HEK293 (cell line): ENCODE measurements around the gene GSTM4.
A peak's percentile ranks its signal among the peaks of the same experiment; 100 is the strongest.

Experiments
- CTCF ChIA-PET: fragments of 350-600 bp; formaldehyde crosslinking; extraction: SDS; loops from one replicate; lab custom pipeline; 2021; ENCODE audit warnings: antibody characterized with exemption; lab: Yijun Ruan, JAX
- POLR2A ChIA-PET: fragments of 300-600 bp; formaldehyde crosslinking; extraction: SDS; loops from one replicate; lab custom pipeline; 2020; ENCODE audit warnings: antibody characterized with exemption, inconsistent platforms; lab: Yijun Ruan, JAX
- H3K27ac ChIP-seq: fragments of 200-500 bp; sonication (Bioruptor generic); 2 replicates; pipeline ENCODE4 v1.5.1; 2014; ENCODE audit warnings: low read depth, low read length, control low read depth, inconsistent platforms; ENCODE audit errors: extremely low read depth
- H3K36me3 ChIP-seq, 2 experiments: fragments of 200-500 bp in 1 of 2; sonication (Bioruptor generic) in 1 of 2; 1 replicate in 1 of 2; 2 replicates in 1 of 2; pipeline ENCODE4 v1.5.1; 2014 to 2017; ENCODE audit warnings: inconsistent platforms in 2 of 2, low read length in 2 of 2; ENCODE audit not compliant: control insufficient read depth in 2 of 2, insufficient read depth in 1 of 2
- H3K4me1 ChIP-seq: fragments of 200-500 bp; sonication (Bioruptor generic); 2 replicates; pipeline ENCODE4 v1.5.1; 2014; ENCODE audit warnings: mild to moderate bottlenecking, low read length, inconsistent platforms; ENCODE audit not compliant: control insufficient read depth, insufficient read depth
- H3K4me3 ChIP-seq: 2 replicates; pipeline ENCODE4 v1.5.1; 2011; ENCODE audit warnings: low read depth, mild to moderate bottlenecking, control low read depth, low read length, moderate library complexity
- H3K9me3 ChIP-seq: fragments of 200-500 bp; sonication (Bioruptor generic); 2 replicates; pipeline ENCODE4 v1.5.1; 2014; ENCODE audit warnings: low read depth, low read length, inconsistent platforms; ENCODE audit not compliant: control insufficient read depth, insufficient read depth
- BCL11A ChIP-seq: fragments of 450-650 bp; formaldehyde crosslinking; IDR thresholded peaks from 2 replicates; pipeline ENCODE4 v1.5.1; 2016; ENCODE audit warnings: low read depth, missing biosample characterization, missing genetic modification characterization
- EGR2 ChIP-seq: fragments of 450-650 bp; formaldehyde crosslinking; IDR thresholded peaks from 2 replicates; pipeline ENCODE4 v1.5.1; 2016; ENCODE audit warnings: low read depth, missing biosample characterization, missing genetic modification characterization
- KLF16 ChIP-seq: fragments of 450-650 bp; formaldehyde crosslinking; IDR thresholded peaks from 2 replicates; pipeline ENCODE4 v1.5.1; 2017; ENCODE audit warnings: missing biosample characterization, missing genetic modification characterization
- KLF8 ChIP-seq: fragments of 450-650 bp; formaldehyde crosslinking; IDR thresholded peaks from 2 replicates; pipeline ENCODE4 v1.5.1; 2016; ENCODE audit warnings: missing biosample characterization, missing genetic modification characterization
- REPIN1 ChIP-seq: fragments of 450-650 bp; formaldehyde crosslinking; IDR thresholded peaks from 2 replicates; pipeline ENCODE4 v1.5.1; 2017; ENCODE audit warnings: missing biosample characterization, missing genetic modification characterization, low read depth
- ZBTB7A ChIP-seq: fragments of 450-650 bp; formaldehyde crosslinking; IDR thresholded peaks from 2 replicates; pipeline ENCODE4 v1.5.1; 2016; ENCODE audit warnings: low read depth, missing biosample characterization, missing genetic modification characterization
- ZFP69B ChIP-seq: fragments of 450-650 bp; formaldehyde crosslinking; IDR thresholded peaks from 2 replicates; pipeline ENCODE4 v1.5.1; 2016; ENCODE audit warnings: missing biosample characterization, missing genetic modification characterization
- ZNF2 ChIP-seq: fragments of 450-650 bp; formaldehyde crosslinking; IDR thresholded peaks from 2 replicates; pipeline ENCODE4 v1.5.1; 2016; ENCODE audit warnings: missing biosample characterization, missing genetic modification characterization
- ZNF221 ChIP-seq: fragments of 450-650 bp; formaldehyde crosslinking; IDR thresholded peaks from 2 replicates; pipeline ENCODE4 v1.5.1; 2017; ENCODE audit warnings: missing biosample characterization, missing genetic modification characterization, borderline replicate concordance
- ZNF292 ChIP-seq: fragments of 450-650 bp; formaldehyde crosslinking; IDR thresholded peaks from 2 replicates; pipeline ENCODE4 v1.5.1; 2016; ENCODE audit warnings: low read depth, missing biosample characterization, missing genetic modification characterization, borderline replicate concordance
- ZNF302 ChIP-seq: fragments of 450-650 bp; formaldehyde crosslinking; IDR thresholded peaks from 2 replicates; pipeline ENCODE4 v1.5.1; 2016; ENCODE audit warnings: missing biosample characterization, missing genetic modification characterization, low read depth
- ZNF354C ChIP-seq: fragments of 450-650 bp; formaldehyde crosslinking; IDR thresholded peaks from 2 replicates; pipeline ENCODE4 v1.5.1; 2016; ENCODE audit warnings: missing biosample characterization, missing genetic modification characterization, low read depth, borderline replicate concordance
- ZNF391 ChIP-seq: fragments of 450-650 bp; formaldehyde crosslinking; IDR thresholded peaks from 2 replicates; pipeline ENCODE4 v1.5.1; 2016; ENCODE audit warnings: low read depth, missing biosample characterization, missing genetic modification characterization, borderline replicate concordance
- ZNF501 ChIP-seq: fragments of 450-650 bp; formaldehyde crosslinking; IDR thresholded peaks from 2 replicates; pipeline ENCODE4 v1.5.1; 2016; ENCODE audit warnings: missing biosample characterization, missing genetic modification characterization
- ZNF510 ChIP-seq: fragments of 450-650 bp; formaldehyde crosslinking; IDR thresholded peaks from 2 replicates; pipeline ENCODE4 v1.5.1; 2018; ENCODE audit warnings: mild to moderate bottlenecking, missing genetic modification characterization, missing biosample characterization; ENCODE audit not compliant: insufficient replicate concordance
- ZNF596 ChIP-seq: fragments of 450-650 bp; IDR thresholded peaks from 2 replicates; pipeline ENCODE4 v1.5.0; 2018; ENCODE audit warnings: missing biosample characterization, mild to moderate bottlenecking, missing genetic modification characterization, moderate library complexity
- ZNF623 ChIP-seq: fragments of 450-650 bp; formaldehyde crosslinking; IDR thresholded peaks from 2 replicates; pipeline ENCODE4 v1.5.1; 2016; ENCODE audit warnings: missing biosample characterization, missing genetic modification characterization
- ZNF658 ChIP-seq: fragments of 450-650 bp; formaldehyde crosslinking; IDR thresholded peaks from 2 replicates; pipeline ENCODE4; 2016; ENCODE audit warnings: missing biosample characterization, missing genetic modification characterization
- ZNF843 ChIP-seq: fragments of 450-650 bp; formaldehyde crosslinking; IDR thresholded peaks from 2 replicates; pipeline ENCODE4 v1.5.1; 2016; ENCODE audit warnings: missing biosample characterization, missing genetic modification characterization
- ZSCAN30 ChIP-seq: fragments of 450-650 bp; IDR thresholded peaks from 2 replicates; pipeline ENCODE4 v1.5.1; 2018; ENCODE audit warnings: missing biosample characterization, mild to moderate bottlenecking, missing genetic modification characterization, moderate library complexity
- ZXDB ChIP-seq: fragments of 450-650 bp; formaldehyde crosslinking; IDR thresholded peaks from 2 replicates; pipeline ENCODE4 v1.5.1; 2016; ENCODE audit warnings: missing biosample characterization, missing genetic modification characterization
- TF ChIP-seq, protein P1 (sequence below): fragments of 450-650 bp; formaldehyde crosslinking; IDR thresholded peaks from 2 replicates; pipeline ENCODE4; 2016; ENCODE audit warnings: missing biosample characterization, missing genetic modification characterization
- TF ChIP-seq, protein P2 (sequence below): fragments of 450-650 bp; formaldehyde crosslinking; IDR thresholded peaks from 2 replicates; pipeline ENCODE4 v1.5.1; 2017; ENCODE audit warnings: missing biosample characterization, missing genetic modification characterization
- TF ChIP-seq, protein P3 (sequence below): fragments of 450-650 bp; IDR thresholded peaks from 2 replicates; pipeline ENCODE4 v1.5.1; 2018; ENCODE audit warnings: missing biosample characterization, mild to moderate bottlenecking, missing genetic modification characterization
- TF ChIP-seq, protein P4 (sequence below): fragments of 450-650 bp; formaldehyde crosslinking; IDR thresholded peaks from 2 replicates; pipeline ENCODE4 v1.5.1; 2016; ENCODE audit warnings: missing biosample characterization, missing genetic modification characterization
- TF ChIP-seq, protein P5 (sequence below): fragments of 450-650 bp; formaldehyde crosslinking; IDR thresholded peaks from 2 replicates; pipeline ENCODE4 v1.5.1; 2017; ENCODE audit warnings: missing biosample characterization, missing genetic modification characterization

GSTM4 gene

DNA sequence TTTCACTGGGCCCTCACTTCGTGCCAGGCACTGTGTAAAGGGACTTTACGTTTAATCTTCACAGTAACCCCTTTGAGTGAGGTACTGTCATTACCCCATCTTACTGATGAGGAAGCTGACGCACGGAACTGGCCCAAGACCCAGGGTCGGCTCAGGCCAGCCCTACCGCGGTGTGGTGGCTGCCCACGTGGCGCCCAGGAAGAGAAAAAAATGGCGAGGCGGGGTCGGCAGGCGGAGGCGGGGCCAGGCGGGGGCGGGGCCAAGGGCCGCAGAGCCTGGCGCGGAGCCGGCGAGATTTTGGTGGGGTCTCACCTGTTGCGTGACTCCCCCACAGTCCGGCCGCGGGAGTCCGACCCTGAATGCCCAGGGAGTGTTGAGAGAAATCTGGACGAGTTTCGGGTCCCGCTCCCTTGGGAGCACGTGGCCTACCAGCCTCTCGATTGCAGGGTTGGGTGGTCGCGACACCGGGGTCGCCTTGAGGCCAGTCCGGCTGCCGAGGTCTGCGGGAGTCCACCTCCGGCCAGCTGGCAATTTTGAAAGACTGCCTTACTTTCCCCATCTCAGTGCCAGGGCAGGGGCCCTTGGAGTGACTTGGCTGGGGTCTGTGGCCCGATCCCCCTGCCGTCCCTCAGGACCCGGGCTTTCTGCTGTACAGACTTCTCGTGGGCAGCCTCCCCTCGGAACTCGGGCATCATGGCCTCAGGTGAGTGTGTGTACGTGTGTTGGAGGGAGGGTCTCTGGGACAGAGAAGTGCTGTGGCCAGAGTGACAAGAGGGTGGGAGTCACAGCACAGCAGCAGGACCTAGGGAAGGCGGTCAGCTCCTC is 36.1 kb upstream of the GSTM4 start, which contains the start of the genes AMPD2 and GNAT2 (continued):
- TF ChIP-seq ZNF501 (peak; percentile 69; the same call in 1 of the 2 replicates), KLF16 (peak; percentile 67), ZNF2 (tag by site-specific recombination) (no peak), ZNF391 (tag by site-specific recombination) (no peak), REPIN1 (tag by site-specific recombination) (0 out of 2 replicates have a peak, but pooled peaks have one; percentile 10), ZNF658 (tag by site-specific recombination) (no peak), ZNF292 (tag by site-specific recombination) (no peak), ZBTB7A (tag by site-specific recombination) (peak; percentile 75), ZNF843 (tag by site-specific recombination) (no peak), ZNF221 (tag by site-specific recombination) (no peak), ZNF302 (tag by site-specific recombination) (no peak), ZNF354C (tag by site-specific recombination) (no peak), EGR2 (tag by site-specific recombination) (peak; percentile 68; the same call in 1 of the 2 replicates), ZFP69B (tag by site-specific recombination) (0 out of 2 replicates have a peak, but pooled peaks have one; percentile 27)
- TF ChIP-seq, protein P1, sequence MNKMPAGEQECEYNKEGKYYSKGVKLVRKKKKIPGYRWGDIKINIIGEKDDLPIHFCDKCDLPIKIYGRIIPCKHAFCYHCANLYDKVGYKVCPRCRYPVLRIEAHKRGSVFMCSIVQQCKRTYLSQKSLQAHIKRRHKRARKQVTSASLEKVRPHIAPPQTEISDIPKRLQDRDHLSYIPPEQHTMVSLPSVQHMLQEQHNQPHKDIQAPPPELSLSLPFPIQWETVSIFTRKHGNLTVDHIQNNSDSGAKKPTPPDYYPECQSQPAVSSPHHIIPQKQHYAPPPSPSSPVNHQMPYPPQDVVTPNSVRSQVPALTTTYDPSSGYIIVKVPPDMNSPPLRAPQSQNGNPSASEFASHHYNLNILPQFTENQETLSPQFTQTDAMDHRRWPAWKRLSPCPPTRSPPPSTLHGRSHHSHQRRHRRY (tag by site-specific recombination): no peak
- TF ChIP-seq, protein P2, sequence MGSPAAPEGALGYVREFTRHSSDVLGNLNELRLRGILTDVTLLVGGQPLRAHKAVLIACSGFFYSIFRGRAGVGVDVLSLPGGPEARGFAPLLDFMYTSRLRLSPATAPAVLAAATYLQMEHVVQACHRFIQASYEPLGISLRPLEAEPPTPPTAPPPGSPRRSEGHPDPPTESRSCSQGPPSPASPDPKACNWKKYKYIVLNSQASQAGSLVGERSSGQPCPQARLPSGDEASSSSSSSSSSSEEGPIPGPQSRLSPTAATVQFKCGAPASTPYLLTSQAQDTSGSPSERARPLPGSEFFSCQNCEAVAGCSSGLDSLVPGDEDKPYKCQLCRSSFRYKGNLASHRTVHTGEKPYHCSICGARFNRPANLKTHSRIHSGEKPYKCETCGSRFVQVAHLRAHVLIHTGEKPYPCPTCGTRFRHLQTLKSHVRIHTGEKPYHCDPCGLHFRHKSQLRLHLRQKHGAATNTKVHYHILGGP (tag by site-specific recombination): no peak
- TF ChIP-seq, protein P3, sequence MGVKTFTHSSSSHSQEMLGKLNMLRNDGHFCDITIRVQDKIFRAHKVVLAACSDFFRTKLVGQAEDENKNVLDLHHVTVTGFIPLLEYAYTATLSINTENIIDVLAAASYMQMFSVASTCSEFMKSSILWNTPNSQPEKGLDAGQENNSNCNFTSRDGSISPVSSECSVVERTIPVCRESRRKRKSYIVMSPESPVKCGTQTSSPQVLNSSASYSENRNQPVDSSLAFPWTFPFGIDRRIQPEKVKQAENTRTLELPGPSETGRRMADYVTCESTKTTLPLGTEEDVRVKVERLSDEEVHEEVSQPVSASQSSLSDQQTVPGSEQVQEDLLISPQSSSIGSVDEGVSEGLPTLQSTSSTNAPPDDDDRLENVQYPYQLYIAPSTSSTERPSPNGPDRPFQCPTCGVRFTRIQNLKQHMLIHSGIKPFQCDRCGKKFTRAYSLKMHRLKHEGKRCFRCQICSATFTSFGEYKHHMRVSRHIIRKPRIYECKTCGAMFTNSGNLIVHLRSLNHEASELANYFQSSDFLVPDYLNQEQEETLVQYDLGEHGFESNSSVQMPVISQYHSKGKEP (tag by site-specific recombination): no peak

DNA sequence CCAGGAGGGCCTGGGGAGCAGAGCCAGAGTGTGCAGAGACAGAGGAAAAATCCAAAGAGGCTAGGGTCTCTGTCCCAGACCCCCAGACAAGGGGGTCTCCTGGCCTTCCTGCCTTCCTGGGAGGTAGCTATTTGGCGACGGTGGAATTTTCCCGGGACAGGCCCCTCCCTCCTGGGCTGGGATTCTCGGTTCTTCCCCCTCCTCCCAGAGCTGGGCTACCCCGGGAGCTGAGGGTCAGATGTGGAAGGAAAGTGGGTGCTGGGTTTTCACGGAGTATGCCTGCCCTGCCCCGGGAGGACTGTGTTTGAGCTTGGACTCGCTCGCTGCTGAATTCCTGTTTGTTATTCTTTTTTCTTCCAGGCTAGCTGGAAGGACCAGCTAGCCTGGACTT is 35.5 kb upstream of the GSTM4 start:
- Histone ChIP-seq H3K9me3 (no peaks in the 10 kb centered on the region), H3K27ac (peak overlapping the region; percentile 78), H3K4me3 (peak overlapping the region; percentile 73), H3K4me1 (peaks cover 4% of the 10 kb centered on the region; the same call in 1 of the 2 replicates), H3K36me3 (peaks cover 0 to 4% of the 10 kb centered on the region in 2 experiments; a peak in 1 of 3 replicates)
- ChIA-PET POLR2A (interaction anchor here (0.9 to 2.4 kb wide), 5 partner anchors 8 to 73 kb away, joined by 3 to 29 read pairs (median 3); partner anchors contain the start of gene GNAI3), CTCF (interaction anchor here (0.6 to 2.0 kb wide), 10 partner anchors 11 to 520 kb away, joined by 3 to 18 read pairs (median 4); partner anchors contain the start of genes AHCYL1 and GNAI3)
- TF ChIP-seq ZXDB (no peak), ZNF596 (tag by site-specific recombination) (no peak), ZNF510 (tag by site-specific recombination) (no peak), BCL11A (tag by site-specific recombination) (peak; percentile 42; the same call in 1 of the 2 replicates), KLF16 (no peak), KLF8 (tag by site-specific recombination) (no peak), ZNF623 (tag by site-specific recombination) (no peak), ZNF292 (tag by site-specific recombination) (no peak), ZNF501 (no peak), ZSCAN30 (tag by site-specific recombination) (no peak)
- TF ChIP-seq, protein P4, sequence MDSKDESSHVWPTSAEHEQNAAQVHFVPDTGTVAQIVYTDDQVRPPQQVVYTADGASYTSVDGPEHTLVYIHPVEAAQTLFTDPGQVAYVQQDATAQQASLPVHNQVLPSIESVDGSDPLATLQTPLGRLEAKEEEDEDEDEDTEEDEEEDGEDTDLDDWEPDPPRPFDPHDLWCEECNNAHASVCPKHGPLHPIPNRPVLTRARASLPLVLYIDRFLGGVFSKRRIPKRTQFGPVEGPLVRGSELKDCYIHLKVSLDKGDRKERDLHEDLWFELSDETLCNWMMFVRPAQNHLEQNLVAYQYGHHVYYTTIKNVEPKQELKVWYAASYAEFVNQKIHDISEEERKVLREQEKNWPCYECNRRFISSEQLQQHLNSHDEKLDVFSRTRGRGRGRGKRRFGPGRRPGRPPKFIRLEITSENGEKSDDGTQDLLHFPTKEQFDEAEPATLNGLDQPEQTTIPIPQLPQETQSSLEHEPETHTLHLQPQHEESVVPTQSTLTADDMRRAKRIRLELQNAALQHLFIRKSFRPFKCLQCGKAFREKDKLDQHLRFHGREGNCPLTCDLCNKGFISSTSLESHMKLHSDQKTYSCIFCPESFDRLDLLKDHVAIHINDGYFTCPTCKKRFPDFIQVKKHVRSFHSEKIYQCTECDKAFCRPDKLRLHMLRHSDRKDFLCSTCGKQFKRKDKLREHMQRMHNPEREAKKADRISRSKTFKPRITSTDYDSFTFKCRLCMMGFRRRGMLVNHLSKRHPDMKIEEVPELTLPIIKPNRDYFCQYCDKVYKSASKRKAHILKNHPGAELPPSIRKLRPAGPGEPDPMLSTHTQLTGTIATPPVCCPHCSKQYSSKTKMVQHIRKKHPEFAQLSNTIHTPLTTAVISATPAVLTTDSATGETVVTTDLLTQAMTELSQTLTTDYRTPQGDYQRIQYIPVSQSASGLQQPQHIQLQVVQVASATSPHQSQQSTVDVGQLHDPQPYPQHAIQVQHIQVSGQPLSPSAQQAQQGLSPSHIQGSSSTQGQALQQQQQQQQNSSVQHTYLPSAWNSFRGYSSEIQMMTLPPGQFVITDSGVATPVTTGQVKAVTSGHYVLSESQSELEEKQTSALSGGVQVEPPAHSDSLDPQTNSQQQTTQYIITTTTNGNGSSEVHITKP (tag by site-specific recombination): no peak
- TF ChIP-seq, protein P5, sequence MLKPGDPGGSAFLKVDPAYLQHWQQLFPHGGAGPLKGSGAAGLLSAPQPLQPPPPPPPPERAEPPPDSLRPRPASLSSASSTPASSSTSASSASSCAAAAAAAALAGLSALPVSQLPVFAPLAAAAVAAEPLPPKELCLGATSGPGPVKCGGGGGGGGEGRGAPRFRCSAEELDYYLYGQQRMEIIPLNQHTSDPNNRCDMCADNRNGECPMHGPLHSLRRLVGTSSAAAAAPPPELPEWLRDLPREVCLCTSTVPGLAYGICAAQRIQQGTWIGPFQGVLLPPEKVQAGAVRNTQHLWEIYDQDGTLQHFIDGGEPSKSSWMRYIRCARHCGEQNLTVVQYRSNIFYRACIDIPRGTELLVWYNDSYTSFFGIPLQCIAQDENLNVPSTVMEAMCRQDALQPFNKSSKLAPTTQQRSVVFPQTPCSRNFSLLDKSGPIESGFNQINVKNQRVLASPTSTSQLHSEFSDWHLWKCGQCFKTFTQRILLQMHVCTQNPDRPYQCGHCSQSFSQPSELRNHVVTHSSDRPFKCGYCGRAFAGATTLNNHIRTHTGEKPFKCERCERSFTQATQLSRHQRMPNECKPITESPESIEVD: no peak
